ENCODE data around the gene UGT1A8.

GRCh38 chr2:233668605-233669260 lies 51.3 kb downstream of the UGT1A8 start:
- no peak for TF ChIP-seq CTCF (IDR thresholded peaks at IDR 0.05; ENCODE audit: insufficient read depth, low read length, poor library complexity, severe bottlenecking)
- no peak for TF ChIP-seq EZH2phosphoT487 (conservative IDR thresholded peaks at IDR 0.05; ENCODE audit: low read length)

Data from SU-DHL-6 (cell line).